PC-9 (cell line): Measurements from ENCODE around the gene RP2.

Source experiments
- EZH2 ChIP-seq: fragments of 200-600 bp; sonication (generic); IDR thresholded peaks from 2 replicates; pipeline ENCODE4 v1.8.0; 2017; ENCODE audit warnings: antibody characterized with exemption, low read depth
- TF ChIP-seq, protein P1 (sequence below): fragments of 200-600 bp; sonication (generic); conservative IDR thresholded peaks from 2 replicates; pipeline ENCODE4 v1.6.1; 2017; ENCODE audit warnings: mixed run types, antibody characterized with exemption, mild to moderate bottlenecking, moderate library complexity

DNA sequence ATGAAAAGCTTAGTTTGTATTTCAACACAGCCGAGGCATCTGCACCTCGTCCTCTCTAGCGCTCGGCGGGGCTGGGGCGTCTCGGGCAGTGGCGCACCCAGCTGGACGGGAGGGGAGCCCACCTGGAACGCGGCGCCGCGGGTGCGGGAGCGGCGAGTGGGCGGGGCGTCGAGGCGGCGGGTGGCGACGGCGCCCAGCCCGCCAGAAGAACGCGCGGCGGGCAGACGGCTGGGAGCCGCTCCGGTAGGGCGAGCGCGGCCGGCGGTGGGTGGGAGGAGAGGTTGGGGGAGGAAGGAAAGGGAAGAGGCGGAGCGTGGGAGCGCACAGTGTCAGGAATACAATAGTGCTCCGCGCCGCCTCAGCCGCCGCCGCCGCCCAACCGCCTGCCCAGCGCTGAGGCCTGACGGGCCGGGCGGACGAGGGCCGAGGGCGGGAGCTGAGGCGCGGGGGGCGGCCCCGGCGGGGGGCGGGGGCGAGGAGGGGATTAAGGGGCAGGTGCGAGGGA is 75.3 kb downstream of the RP2 start, which contains the start of gene JADE3:
- TF ChIP-seq, protein P1, sequence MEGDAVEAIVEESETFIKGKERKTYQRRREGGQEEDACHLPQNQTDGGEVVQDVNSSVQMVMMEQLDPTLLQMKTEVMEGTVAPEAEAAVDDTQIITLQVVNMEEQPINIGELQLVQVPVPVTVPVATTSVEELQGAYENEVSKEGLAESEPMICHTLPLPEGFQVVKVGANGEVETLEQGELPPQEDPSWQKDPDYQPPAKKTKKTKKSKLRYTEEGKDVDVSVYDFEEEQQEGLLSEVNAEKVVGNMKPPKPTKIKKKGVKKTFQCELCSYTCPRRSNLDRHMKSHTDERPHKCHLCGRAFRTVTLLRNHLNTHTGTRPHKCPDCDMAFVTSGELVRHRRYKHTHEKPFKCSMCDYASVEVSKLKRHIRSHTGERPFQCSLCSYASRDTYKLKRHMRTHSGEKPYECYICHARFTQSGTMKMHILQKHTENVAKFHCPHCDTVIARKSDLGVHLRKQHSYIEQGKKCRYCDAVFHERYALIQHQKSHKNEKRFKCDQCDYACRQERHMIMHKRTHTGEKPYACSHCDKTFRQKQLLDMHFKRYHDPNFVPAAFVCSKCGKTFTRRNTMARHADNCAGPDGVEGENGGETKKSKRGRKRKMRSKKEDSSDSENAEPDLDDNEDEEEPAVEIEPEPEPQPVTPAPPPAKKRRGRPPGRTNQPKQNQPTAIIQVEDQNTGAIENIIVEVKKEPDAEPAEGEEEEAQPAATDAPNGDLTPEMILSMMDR = no peak
- no peak for TF ChIP-seq EZH2
